Parathyroid adenoma (tissue), 2 donors: ENCODE results near the gene FRMPD2.

Experiments
- H2AFZ ChIP-seq: fragments of 300-600 bp; sonication (generic); one replicate; pipeline ENCODE4 v1.7.0; 2017; ENCODE audit warnings: antibody characterized with exemption, mild to moderate bottlenecking
- H3K27ac ChIP-seq: fragments of 300-600 bp; sonication (generic); one replicate; pipeline ENCODE4 v1.7.0; 2017
- H3K27me3 ChIP-seq: fragments of 300-600 bp; sonication (generic); one replicate; pipeline ENCODE4 v1.7.0; 2017; ENCODE audit warnings: low read length; ENCODE audit not compliant: control insufficient read depth, insufficient read depth
- H3K36me3 ChIP-seq: fragments of 300-600 bp; sonication (generic); one replicate; pipeline ENCODE4 v1.7.0; 2017; ENCODE audit warnings: low read length; ENCODE audit not compliant: control insufficient read depth, insufficient read depth
- H3K4me1 ChIP-seq: fragments of 300-600 bp; sonication (generic); one replicate; pipeline ENCODE4 v1.7.0; 2017; ENCODE audit warnings: control low read depth
- H3K4me2 ChIP-seq: fragments of 300-600 bp; sonication (generic); one replicate; pipeline ENCODE4 v1.7.0; 2017; ENCODE audit warnings: low read length
- H3K4me3 ChIP-seq: fragments of 300-600 bp; sonication (generic); one replicate; pipeline ENCODE4 v1.7.0; 2017; ENCODE audit warnings: low read depth, low read length
- H3K79me2 ChIP-seq: fragments of 300-600 bp; sonication (generic); one replicate; pipeline ENCODE4 v1.7.0; 2017; ENCODE audit warnings: control low read depth
- H3K9ac ChIP-seq: fragments of 300-600 bp; sonication (generic); one replicate; pipeline ENCODE4 v1.7.0; 2017; ENCODE audit warnings: mild to moderate bottlenecking
- H3K9me3 ChIP-seq: fragments of 300-600 bp; sonication (generic); one replicate; pipeline ENCODE4 v1.7.0; 2017; ENCODE audit warnings: low read length; ENCODE audit not compliant: control insufficient read depth
- TF ChIP-seq, protein P1 (sequence below): fragments of 300-600 bp; sonication (generic); IDR thresholded peaks from one replicate; pipeline ENCODE4 v1.7.0; 2017; ENCODE audit warnings: antibody characterized with exemption, mild to moderate bottlenecking
- donor health status: primary hyperparathyroidism.

The FRMPD2 gene

DNA sequence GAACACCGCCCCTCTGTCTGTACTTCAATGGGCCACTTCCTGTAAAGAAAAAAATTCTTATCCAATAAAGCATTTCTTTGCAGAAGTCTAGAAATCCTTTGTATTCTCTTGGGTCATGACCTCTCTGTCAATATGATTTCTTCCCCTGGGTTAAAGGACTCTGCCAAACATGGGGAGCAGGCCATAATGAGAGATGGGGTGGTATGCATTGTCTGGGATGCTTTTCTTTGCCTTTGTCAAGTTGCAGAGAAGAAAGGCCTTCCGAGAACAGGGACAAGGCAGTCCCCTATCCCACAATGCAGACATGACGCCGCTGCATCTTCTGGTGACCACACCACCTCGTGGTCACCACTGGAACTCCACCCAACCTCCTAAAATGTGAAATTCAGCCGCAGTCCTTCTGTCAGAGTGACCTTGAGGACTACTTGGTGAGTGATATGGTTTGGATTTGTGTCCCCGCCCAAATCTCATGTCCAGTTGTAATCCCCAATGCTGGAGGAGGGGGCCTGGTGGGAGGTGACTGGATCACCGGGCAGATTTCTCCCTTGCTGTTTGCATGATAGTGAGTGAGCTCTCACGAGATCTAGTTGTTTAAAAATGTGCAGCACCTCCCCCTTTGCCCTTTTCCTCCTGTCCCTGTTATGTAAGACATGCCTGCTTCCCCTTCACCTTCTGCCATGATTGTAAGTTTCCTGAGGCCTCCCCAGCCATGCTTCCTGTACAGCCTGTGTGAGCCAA is 15.2 kb upstream of the FRMPD2 start:
- Histone ChIP-seq H3K27ac (peak overlapping the region; percentile 30), H3K36me3 (no peaks in the 10 kb centered on the region), H3K9me3 (no peaks in the 10 kb centered on the region), H3K9ac (no peak overlapping the region), H3K4me1 (peaks cover 24% of the 10 kb centered on the region), H3K4me2 (peak overlapping the region; percentile 43), H3K4me3 (no peak overlapping the region), H3K27me3 (no peaks in the 10 kb centered on the region), H3K79me2 (no peaks in the 10 kb centered on the region), H2AFZ (peak overlapping the region; percentile 85)
- TF ChIP-seq, protein P1, sequence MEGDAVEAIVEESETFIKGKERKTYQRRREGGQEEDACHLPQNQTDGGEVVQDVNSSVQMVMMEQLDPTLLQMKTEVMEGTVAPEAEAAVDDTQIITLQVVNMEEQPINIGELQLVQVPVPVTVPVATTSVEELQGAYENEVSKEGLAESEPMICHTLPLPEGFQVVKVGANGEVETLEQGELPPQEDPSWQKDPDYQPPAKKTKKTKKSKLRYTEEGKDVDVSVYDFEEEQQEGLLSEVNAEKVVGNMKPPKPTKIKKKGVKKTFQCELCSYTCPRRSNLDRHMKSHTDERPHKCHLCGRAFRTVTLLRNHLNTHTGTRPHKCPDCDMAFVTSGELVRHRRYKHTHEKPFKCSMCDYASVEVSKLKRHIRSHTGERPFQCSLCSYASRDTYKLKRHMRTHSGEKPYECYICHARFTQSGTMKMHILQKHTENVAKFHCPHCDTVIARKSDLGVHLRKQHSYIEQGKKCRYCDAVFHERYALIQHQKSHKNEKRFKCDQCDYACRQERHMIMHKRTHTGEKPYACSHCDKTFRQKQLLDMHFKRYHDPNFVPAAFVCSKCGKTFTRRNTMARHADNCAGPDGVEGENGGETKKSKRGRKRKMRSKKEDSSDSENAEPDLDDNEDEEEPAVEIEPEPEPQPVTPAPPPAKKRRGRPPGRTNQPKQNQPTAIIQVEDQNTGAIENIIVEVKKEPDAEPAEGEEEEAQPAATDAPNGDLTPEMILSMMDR: peak; percentile 93

DNA sequence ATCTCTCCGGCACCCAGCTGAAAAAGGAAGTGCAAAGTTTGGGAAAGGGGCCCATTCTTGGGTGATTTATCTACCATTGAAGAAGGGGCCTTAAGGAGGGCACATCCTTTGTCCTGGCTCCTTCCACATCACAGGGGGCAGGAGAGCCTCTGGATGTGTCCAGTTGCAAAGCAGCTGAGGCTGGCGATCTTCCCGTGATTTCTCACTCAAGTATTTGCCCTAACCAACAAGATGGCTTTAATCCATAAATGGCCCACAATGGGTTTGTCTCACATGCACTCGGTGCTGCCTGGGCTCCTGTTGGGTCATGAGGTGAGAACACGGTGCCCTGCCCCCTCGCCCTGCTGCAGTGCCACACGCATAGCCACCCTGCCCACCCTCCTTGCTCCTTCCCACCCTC is 14.2 kb upstream of the FRMPD2 start:
- peak overlapping the region; percentile 74 for H3K27ac ChIP-seq
- TF ChIP-seq, protein P1: no peak
- H3K4me3 ChIP-seq: no peak overlapping the region
- H3K27me3 ChIP-seq: no peaks in the 10 kb centered on the region
- H2AFZ ChIP-seq: peak overlapping the region; percentile 98
- no peak overlapping the region for H3K9ac ChIP-seq
- peaks cover 24% of the 10 kb centered on the region for H3K4me1 ChIP-seq
- no peaks in the 10 kb centered on the region for H3K79me2 ChIP-seq
- H3K4me2 ChIP-seq: peak overlapping the region; percentile 5
- no peaks in the 10 kb centered on the region for H3K36me3 ChIP-seq
- no peaks in the 10 kb centered on the region for H3K9me3 ChIP-seq

DNA sequence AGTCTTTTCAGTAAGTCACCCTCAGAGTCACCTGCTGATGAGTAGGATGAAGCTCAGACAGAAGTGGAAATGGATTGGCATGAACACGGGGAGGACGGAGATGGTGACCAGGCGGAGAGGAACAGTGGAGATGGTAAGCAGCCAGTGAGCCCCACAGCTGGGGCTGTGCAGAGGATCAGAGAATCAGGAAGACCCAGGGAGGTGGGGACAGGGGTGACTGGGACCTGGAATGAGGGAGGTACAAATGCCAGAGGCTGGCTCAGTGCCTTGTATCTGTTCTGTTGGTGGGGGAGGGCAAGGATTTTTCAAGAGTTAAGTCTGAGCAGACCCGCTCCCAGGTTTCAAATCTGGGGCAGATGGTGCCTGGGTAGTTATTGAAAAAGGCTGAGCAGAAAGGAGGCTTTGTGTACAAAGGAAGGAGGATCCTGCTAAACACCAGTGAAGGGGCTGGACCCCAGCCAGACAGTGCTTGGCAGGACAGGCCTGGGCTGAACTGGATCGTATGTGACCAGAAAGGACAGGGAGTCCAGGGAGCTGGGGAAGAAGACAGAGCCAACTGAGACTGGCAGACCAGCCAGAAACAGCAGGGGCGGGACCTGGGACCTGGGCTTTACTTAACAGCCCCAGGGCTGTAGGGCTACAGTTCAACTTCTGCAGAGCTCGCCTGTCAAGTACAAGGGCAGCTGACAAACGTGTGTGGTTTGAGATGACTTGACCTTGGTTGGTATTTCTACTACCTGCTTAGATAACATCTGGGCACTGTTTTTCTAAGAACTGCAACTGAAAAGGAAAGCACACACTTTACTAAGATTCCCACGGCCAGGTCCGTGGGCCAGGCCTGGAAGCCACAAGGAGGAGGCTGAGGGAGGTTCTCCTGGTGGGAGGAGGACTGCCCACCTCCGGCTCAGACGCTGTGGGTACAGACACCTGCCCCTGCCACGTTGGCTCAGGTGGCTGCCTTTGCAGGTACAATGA is 13.2 kb upstream of the FRMPD2 start:
- no peaks in the 10 kb centered on the region for H3K27me3 ChIP-seq
- peak overlapping the region; percentile 74 for H3K27ac ChIP-seq
- peak overlapping the region; percentile 5 for H3K4me2 ChIP-seq
- H3K36me3 ChIP-seq: no peaks in the 10 kb centered on the region
- no peaks in the 10 kb centered on the region for H3K9me3 ChIP-seq
- peak overlapping the region; percentile 98 for H2AFZ ChIP-seq
- no peak overlapping the region for H3K9ac ChIP-seq
- no peak overlapping the region for H3K4me3 ChIP-seq
- no peaks in the 10 kb centered on the region for H3K79me2 ChIP-seq
- H3K4me1 ChIP-seq: peaks cover 24% of the 10 kb centered on the region
- TF ChIP-seq, protein P1: no peak

DNA sequence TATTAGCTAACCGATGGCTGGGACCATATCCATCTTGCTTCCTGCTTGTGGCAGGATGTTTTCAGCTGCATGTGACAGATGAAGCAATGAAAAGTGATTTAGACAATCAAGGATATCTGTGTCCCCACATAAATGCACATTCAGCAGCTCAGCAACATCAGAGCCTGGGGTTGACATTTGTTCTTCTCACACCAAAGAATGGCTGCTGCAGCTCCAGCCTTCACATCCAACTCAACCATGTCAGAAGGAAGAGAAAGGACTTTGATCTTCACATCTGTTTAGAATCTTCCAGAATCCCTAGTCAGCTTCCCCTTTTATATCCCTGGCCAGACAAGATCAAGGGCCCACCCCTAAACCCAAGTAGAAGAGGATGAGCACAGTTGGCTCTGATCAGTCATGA is 11.9 kb upstream of the FRMPD2 start:
- Histone ChIP-seq H3K4me2 (no peak overlapping the region), H3K36me3 (no peaks in the 10 kb centered on the region), H3K79me2 (no peaks in the 10 kb centered on the region), H3K27me3 (no peaks in the 10 kb centered on the region), H3K27ac (no peak overlapping the region), H3K4me3 (no peak overlapping the region), H3K4me1 (peaks cover 24% of the 10 kb centered on the region), H2AFZ (no peak overlapping the region), H3K9ac (no peak overlapping the region), H3K9me3 (no peaks in the 10 kb centered on the region)
- TF ChIP-seq, protein P1: no peak
